ENCODE data around the gene MACROD2. TPM values are rescaled to one million over a fixed set of nuclear protein-coding genes. Genes with fewer than 3 reads are reported as not detected.

The MACROD2 gene
- total RNA-seq, 1 experiment from 2014 or later, result 3.7 TPM

- ATAC-seq, result no peak
- Histone ChIP-seq H3K4me1 (ENCODE audit: control insufficient read depth in 1 of 2, insufficient read depth in 2 of 2, low read length in 2 of 2) (peaks cover 4 to 9% of the 10 kb centered on the region in 2 experiments; a peak in 2 of 4 replicates), H4K20me1 (ENCODE audit: insufficient read depth) (no peaks in the 10 kb centered on the region), H3K9ac (ENCODE audit: low read length) (no peak overlapping the region), H2AFZ (ENCODE audit: low read depth, low read length, poor library complexity, severe bottlenecking) (no peak overlapping the region), H3K36me3 (ENCODE audit: control insufficient read depth in 1 of 2, insufficient read depth in 2 of 2, low read length in 2 of 2) (no peaks in the 10 kb centered on the region), H3K9me2 (ENCODE audit: insufficient read depth) (no peaks in the 10 kb centered on the region), H3K27me3 (ENCODE audit: insufficient read depth, low read length) (no peaks in the 10 kb centered on the region), H3K79me2 (ENCODE audit: insufficient read depth, low read length) (no peaks in the 10 kb centered on the region), H3K9me3 (ENCODE audit: control insufficient read depth in 1 of 2, insufficient read depth in 1 of 2, low read depth in 1 of 2, low read length in 2 of 2) (no peaks in the 10 kb centered on the region), H3K27ac (ENCODE audit: low read depth, low read length) (no peak overlapping the region), H3K4me3 (replicated peaks in 1 of 2; ENCODE audit: low read depth in 1 of 2, low read length in 2 of 2) (no peak overlapping the region), H3K4me2 (ENCODE audit: low read length) (no peak overlapping the region)
- ChIA-PET CTCF (no interaction called here), RAD21 (ENCODE audit: low non-redundant PET in 1 of 2, low total read pairs in 2 of 2, uncharacterized antibody in 2 of 2, unreplicated experiment in 2 of 2) (no interaction called here), POLR2A (no interaction called here)
- no TSS peak for BruUV-seq (replicated peaks)
- intact Hi-C loops (cut with micrococcal nuclease), result no loop called here
- TF ChIP-seq FOSL1 (IDR thresholded peaks at IDR 0.05; ENCODE audit: low read depth) (no peak), ZBTB33 (IDR thresholded peaks at IDR 0.05; ENCODE audit: extremely low read depth, insufficient replicate concordance, low read length) (no peak), CBX3 (IDR thresholded peaks at IDR 0.05; ENCODE audit: low read depth) (no peak), YY1 (IDR thresholded peaks at IDR 0.05; ENCODE audit: extremely low read depth, insufficient replicate concordance, low read depth, low read length) (no peak), CTCF (IDR thresholded peaks at IDR 0.05 in 2 of 3, conservative IDR thresholded peaks at IDR 0.05 in 1 of 3; ENCODE audit: borderline replicate concordance in 1 of 3, insufficient read depth in 1 of 3, low read depth in 2 of 3, low read length in 2 of 3) (no peak), EZH2 (IDR thresholded peaks at IDR 0.05) (no peak), MAX (IDR thresholded peaks at IDR 0.05) (no peak)
- DNase-seq (ENCODE audit: low read depth, low spot score), result no peak
Measured at GRCh38 chr20:14918976-14919375, 923.7 kb downstream of the MACROD2 start.

Data from HCT116 (cell line).